WI38 (cell line): Measurements from ENCODE around the gene S100A2.

Source experiments
- H3K4me3 ChIP-seq: 2 replicates; pipeline ENCODE4 v1.5.1; 2011; ENCODE audit warnings: low read depth, mild to moderate bottlenecking, control low read depth, low read length
- CTCF ChIP-seq: IDR thresholded peaks from 2 replicates; pipeline ENCODE4 v1.5.1; 2012; ENCODE audit warnings: low read depth, mild to moderate bottlenecking, control low read depth, low read length

S100A2 gene

GRCh38 chr1:153534226-153534924 is 31.3 kb downstream of the S100A2 start:
- no peak for TF ChIP-seq CTCF

DNA sequence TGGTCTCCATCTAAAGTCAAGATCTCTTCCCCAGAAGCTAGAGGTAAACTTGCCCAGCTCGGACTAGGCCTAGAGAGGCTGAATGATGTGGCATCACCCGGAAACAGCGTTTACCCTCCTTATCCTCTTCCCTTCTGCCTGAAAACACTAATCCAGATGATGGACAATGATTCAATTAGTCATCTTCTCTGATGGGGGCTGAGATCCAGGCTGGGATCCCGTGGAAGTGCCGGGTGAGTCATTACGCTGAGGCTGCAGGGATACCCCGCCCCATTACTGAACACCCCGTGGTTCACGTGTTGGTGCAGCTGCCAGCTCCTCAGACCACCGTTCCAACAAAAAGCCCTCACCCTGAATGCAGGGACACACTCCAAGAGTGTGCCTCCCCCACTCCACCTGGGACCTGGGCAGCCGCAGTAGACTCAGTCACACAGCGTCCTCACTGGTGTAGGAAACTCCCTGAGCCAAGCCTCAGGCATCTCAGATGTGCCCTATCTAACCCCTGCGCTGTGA is 31.9 kb downstream of the S100A2 start:
- peak overlapping the region; percentile 99 for H3K4me3 ChIP-seq
- TF ChIP-seq CTCF, result no peak

More at GRCh38 chr1:153534226-153534924, 31.3 kb downstream of the S100A2 start:
- peak overlapping the region; percentile 99 for H3K4me3 ChIP-seq

GRCh38 chr1:153532769-153533599 is 32.7 kb downstream of the S100A2 start:
- H3K4me3 ChIP-seq, result peak overlapping the region; percentile 99
- peak; percentile 91 for TF ChIP-seq CTCF

DNA sequence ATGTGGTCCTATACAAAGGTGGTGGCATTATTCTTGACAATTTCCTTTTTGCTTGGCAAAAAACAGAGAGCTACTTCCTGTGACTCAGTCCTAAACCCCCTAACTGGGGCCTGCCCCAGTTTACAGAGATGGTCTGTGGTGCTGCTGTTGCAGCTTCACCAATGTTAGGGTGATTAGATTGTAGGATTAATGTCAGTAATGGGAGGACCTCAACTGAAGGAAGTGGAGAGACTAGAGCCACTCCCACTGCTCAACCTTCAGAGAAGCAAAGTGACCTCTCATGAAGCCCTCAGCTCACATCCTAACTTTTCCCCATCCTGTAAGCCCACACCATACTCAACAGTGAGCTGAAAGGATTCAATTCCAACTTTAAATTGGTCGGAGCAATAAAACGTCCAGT is 33.5 kb downstream of the S100A2 start:
- TF ChIP-seq CTCF, result no peak
- H3K4me3 ChIP-seq, result no peak overlapping the region

GRCh38 chr1:153531638-153532037 is 34.0 kb downstream of the S100A2 start:
- H3K4me3 ChIP-seq, result no peak overlapping the region
- TF ChIP-seq CTCF, result no peak

DNA sequence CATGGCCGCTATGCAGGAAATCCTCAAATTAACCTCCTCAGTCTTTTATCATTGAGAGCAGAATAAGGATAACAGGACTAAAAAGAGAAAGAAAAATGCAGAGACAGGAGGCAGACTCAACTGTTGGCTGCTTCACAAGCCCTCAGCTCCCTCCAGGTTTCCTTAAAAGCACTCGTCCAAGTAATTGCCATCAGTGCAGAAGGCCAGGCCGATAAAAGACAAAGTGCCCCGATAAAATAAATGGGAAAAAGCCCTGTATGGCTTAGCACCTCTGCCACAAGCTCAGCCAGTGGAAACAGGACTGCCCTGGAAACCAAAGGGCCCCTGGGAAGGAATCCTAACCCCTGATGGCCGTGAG is 38.0 kb downstream of the S100A2 start:
- no peak overlapping the region for H3K4me3 ChIP-seq
- no peak for TF ChIP-seq CTCF
